Hematopoietic multipotent progenitor cell treated with erythropoietin and hydrocortisone succinate and interleukin-3 and kit ligand, for 17 days (in vitro differentiated cells): ENCODE measurements around the gene CDKN2AIP.
A peak's percentile ranks its signal among the peaks of the same experiment; 100 is the strongest.
"Not testable (repeated sequence)": the region's sequence is repeated elsewhere in the genome, so short reads cannot be mapped to it uniquely, and the experiment has no call there.

Experiments
- DNase-seq: peaks from one replicate; pipeline ENCODE4 v3.0.0-alpha.2; 2015; ENCODE audit warnings: low spot score

CDKN2AIP gene

GRCh38 chr4:183448436-183448835 lies 4.0 kb downstream of the CDKN2AIP start:
- DNase-seq: no peak

- DNase-seq: no peak
These were observed 4.9 kb downstream of the CDKN2AIP start for GRCh38 chr4:183449193-183449882.

- no peak for DNase-seq
These were observed 5.7 kb downstream of the CDKN2AIP start for GRCh38 chr4:183450108-183450507.

- DNase-seq: no peak
These were observed 11.2 kb downstream of the CDKN2AIP start for GRCh38 chr4:183455431-183456195.

- no peak for DNase-seq
These were observed 13.6 kb downstream of the CDKN2AIP start for GRCh38 chr4:183458005-183458404.

GRCh38 chr4:183463903-183464619 lies 19.6 kb downstream of the CDKN2AIP start:
- not testable (repeated sequence) for DNase-seq

GRCh38 chr4:183465879-183466278 lies 21.4 kb downstream of the CDKN2AIP start:
- not testable (repeated sequence) for DNase-seq

GRCh38 chr4:183467246-183467645 lies 22.8 kb downstream of the CDKN2AIP start:
- no peak for DNase-seq

- no peak for DNase-seq
These were observed 24.0 kb downstream of the CDKN2AIP start for GRCh38 chr4:183468210-183469095.

- DNase-seq: no peak
These were observed 24.8 kb downstream of the CDKN2AIP start for GRCh38 chr4:183469285-183469684.

- no peak for DNase-seq
These were observed 25.5 kb downstream of the CDKN2AIP start for GRCh38 chr4:183469936-183470335.

GRCh38 chr4:183470821-183471220 lies 26.4 kb downstream of the CDKN2AIP start:
- no peak for DNase-seq

GRCh38 chr4:183471946-183472708 lies 27.7 kb downstream of the CDKN2AIP start:
- peak; percentile 85 for DNase-seq

GRCh38 chr4:183478123-183478522 lies 33.7 kb downstream of the CDKN2AIP start:
- no peak for DNase-seq

- DNase-seq: no peak
These were observed 34.5 kb downstream of the CDKN2AIP start for GRCh38 chr4:183478926-183479325.

- DNase-seq: not testable (repeated sequence)
These were observed 38.2 kb downstream of the CDKN2AIP start for GRCh38 chr4:183482515-183483095.

- no peak for DNase-seq
These were observed 39.6 kb downstream of the CDKN2AIP start for GRCh38 chr4:183483997-183484396.

- no peak for DNase-seq
These were observed 41.1 kb downstream of the CDKN2AIP start for GRCh38 chr4:183485411-183486160.

GRCh38 chr4:183492791-183493222 lies 48.4 kb downstream of the CDKN2AIP start:
- no peak for DNase-seq

- no peak for DNase-seq
These were observed 48.8 kb downstream of the CDKN2AIP start for GRCh38 chr4:183493246-183493645.
